ENCODE data around the gene LYL1. TPM values are rescaled to one million over a fixed set of nuclear protein-coding genes. Genes with fewer than 3 reads are reported as not detected.

Gene LYL1
- total and polyA plus RNA-seq, 2 of the 4 experiments (the other 2 are of a cell fraction), result 0.36 to 0.39 TPM

DNA sequence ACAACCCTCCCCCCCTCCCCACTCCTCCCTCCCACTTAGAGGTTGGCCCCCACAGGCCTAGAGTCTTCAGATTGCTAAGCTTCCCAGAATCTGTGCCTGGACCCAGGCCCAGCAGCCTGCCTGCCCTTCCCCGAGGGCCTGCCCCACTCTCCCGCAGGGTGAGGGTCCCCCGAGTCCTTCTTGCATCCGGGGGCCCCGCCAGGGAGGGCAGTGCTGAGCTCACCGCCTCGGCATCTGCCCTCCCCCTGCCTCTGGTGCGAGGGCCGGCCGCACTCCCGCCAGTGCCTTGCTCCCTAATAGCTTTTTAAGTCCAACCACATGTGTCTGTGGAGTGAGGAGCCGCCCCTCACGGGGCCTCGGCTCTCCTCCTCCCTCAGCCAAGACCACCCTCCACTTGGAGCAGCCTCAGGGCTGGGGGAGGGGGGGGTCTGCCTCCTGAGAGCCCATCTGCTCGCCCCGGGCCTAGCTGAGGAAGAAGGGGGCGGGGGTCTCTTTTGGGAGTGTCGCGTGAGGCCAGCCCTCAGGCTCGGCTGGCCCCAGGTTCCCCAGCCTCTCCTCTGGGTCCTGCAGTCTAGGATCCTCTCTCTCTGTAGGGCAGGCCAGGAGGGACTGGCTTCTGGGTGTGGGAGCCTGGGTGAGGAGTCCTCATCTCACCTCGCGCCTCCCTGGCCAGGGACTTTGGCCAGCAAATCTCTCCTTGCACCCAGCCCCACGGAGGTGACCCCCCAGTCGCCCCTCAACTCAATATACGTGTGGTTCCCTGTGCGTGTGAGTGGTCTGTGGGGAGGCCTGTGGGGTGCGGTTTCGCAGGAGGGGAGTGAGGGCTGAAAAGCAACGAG is 47.2 kb downstream of the LYL1 start:
- intact Hi-C loops (cut with micrococcal nuclease), result no loop called here
- H3K9me1 ChIP-seq (ENCODE audit: insufficient read depth, low read length), result peaks cover 41% of the 10 kb centered on the region
- ChIA-PET POLR2A (ENCODE audit: unreplicated experiment) (interaction anchor here (0.5 to 1.1 kb wide), 4 partner anchors 11 to 615 kb away, joined by 3 to 11 read pairs (median 6); no protein-coding TSS in a partner anchor), CTCF (interaction anchor here (0.6 to 2.7 kb wide), 3 partner anchors 22 to 90 kb away, joined by 3 to 13 read pairs (median 7); no protein-coding TSS in a partner anchor)
- peak overlapping the region; percentile 96 for H4K5ac ChIP-seq (ENCODE audit: low read depth, low read length)
- H3K9me3 ChIP-seq (ENCODE audit: control insufficient read depth, insufficient read depth, low read length), result no peaks in the 10 kb centered on the region
- peak overlapping the region; percentile 80 for H2AFZ ChIP-seq (replicated peaks; ENCODE audit: low read length, poor library complexity)
- H4K91ac ChIP-seq (ENCODE audit: insufficient read depth, low read depth, low read length), result peak overlapping the region; percentile 100
- peak overlapping the region; percentile 99 to 100 for H4K8ac ChIP-seq (ENCODE audit: low read depth in 2 of 2, low read length in 2 of 2)
- H3K14ac ChIP-seq (replicated peaks; ENCODE audit: low read depth, low read length), result peak overlapping the region; percentile 100
- peak overlapping the region; percentile 92 for H3K9ac ChIP-seq (ENCODE audit: low read depth, low read length)
- peak overlapping the region; percentile 100 for H2BK5ac ChIP-seq (ENCODE audit: low read depth, low read length, poor library complexity, severe bottlenecking)
- dilution Hi-C loops (cut with HindIII; ENCODE audit: low sequenced_read_pairs, unreplicated experiment), result no loop called here
- no TSS peak for BruUV-seq (replicated peaks)
- peaks cover 75% of the 10 kb centered on the region for H3K4me1 ChIP-seq (ENCODE audit: control insufficient read depth, insufficient read depth, low read length)
- H2BK15ac ChIP-seq (ENCODE audit: low read depth, low read length), result peak overlapping the region; percentile 99; the same call in 2 of the 3 replicates
- ATAC-seq (ENCODE audit: low read depth) (peak; percentile 59), DNase-seq (peak; percentile 89)
- peaks cover 7% of the 10 kb centered on the region; the same call in 1 of the 2 replicates for H3K36me3 ChIP-seq (ENCODE audit: control insufficient read depth, insufficient read depth, low read length)
- peaks cover 45 to 89% of the 10 kb centered on the region in 2 experiments for H3K79me1 ChIP-seq (ENCODE audit: low read depth in 1 of 2, low read length in 2 of 2)
- peak overlapping the region; percentile 99 for H3K18ac ChIP-seq (ENCODE audit: low read depth, low read length)
- H2AK9ac ChIP-seq (replicated peaks; ENCODE audit: low read depth, low read length, poor library complexity), result peak overlapping the region; percentile 100
- H3K4me2 ChIP-seq (ENCODE audit: low read depth, low read length), result peak overlapping the region; percentile 75
- H3K27ac ChIP-seq (ENCODE audit: insufficient read depth, low read length), result peak overlapping the region; percentile 100
- H2AK5ac ChIP-seq (ENCODE audit: low read depth, low read length), result peak overlapping the region; percentile 100
- H3K27me3 ChIP-seq (ENCODE audit: control insufficient read depth, insufficient read depth, low read length), result no peaks in the 10 kb centered on the region
- H3K23ac ChIP-seq (ENCODE audit: low read depth, low read length), result peak overlapping the region; percentile 99
- H3K4me3 ChIP-seq (ENCODE audit: insufficient read depth, low read depth, low read length), result no peak overlapping the region
- peak overlapping the region; percentile 95 for H2BK20ac ChIP-seq (ENCODE audit: low read depth, low read length)
- no CpG with 5 or more reads among the region's 29 CpGs for WGBS, 2 experiments (ENCODE audit: extremely low coverage in 2 of 2, insufficient read length in 1 of 2)
- H3K56ac ChIP-seq (ENCODE audit: extremely low read depth, insufficient read depth, low read length), result peak overlapping the region; percentile 96
- H2BK120ac ChIP-seq (ENCODE audit: low read depth, low read length), result peak overlapping the region; percentile 100
- peak overlapping the region; percentile 100 for H3K4ac ChIP-seq (ENCODE audit: low read depth, low read length)
- in situ Hi-C loops (cut with MboI; ENCODE audit: low sequenced_read_pairs), result no loop called here
- peaks cover 12% of the 10 kb centered on the region; the same call in 1 of the 2 replicates for H4K20me1 ChIP-seq (ENCODE audit: insufficient read depth, low read length)
- TF ChIP-seq BHLHE40 (IDR thresholded peaks at IDR 0.05; ENCODE audit: low read depth, low read length) (no peak; the same call in 1 of the 2 replicates), CEBPB (IDR thresholded peaks at IDR 0.05; ENCODE audit: low read depth, low read length) (no peak), RAD21 (IDR thresholded peaks at IDR 0.05; ENCODE audit: low read length) (peak; percentile 22; the same call in 1 of the 2 replicates), MAZ (IDR thresholded peaks at IDR 0.05; ENCODE audit: borderline replicate concordance, low read depth, low read length) (peak; percentile 88), USF2 (IDR thresholded peaks at IDR 0.05; ENCODE audit: low read depth, low read length) (no peak), CHD1 (IDR thresholded peaks at IDR 0.05; ENCODE audit: low read depth, low read length) (no peak), RCOR1 (IDR thresholded peaks at IDR 0.05; ENCODE audit: insufficient replicate concordance, low read length) (no peak), POLR2A (IDR thresholded peaks at IDR 0.05; ENCODE audit: low read depth, low read length) (peak; percentile 14; the same call in 1 of the 2 replicates), NFE2L2 (IDR thresholded peaks at IDR 0.05; ENCODE audit: low read depth, low read length) (no peak), RFX5 (IDR thresholded peaks at IDR 0.05; ENCODE audit: low read depth, low read length) (no peak), FOS (IDR thresholded peaks at IDR 0.05; ENCODE audit: low read depth, low read length) (peak; percentile 39; the same call in 1 of the 2 replicates), MAFK (IDR thresholded peaks at IDR 0.05; ENCODE audit: low read depth, low read length) (no peak), MXI1 (IDR thresholded peaks at IDR 0.05; ENCODE audit: borderline replicate concordance, low read depth, low read length) (peak; percentile 86; the same call in 1 of the 2 replicates), SMC3 (IDR thresholded peaks at IDR 0.05; ENCODE audit: low read depth, low read length) (no peak)
- TF ChIP-seq, protein P1, sequence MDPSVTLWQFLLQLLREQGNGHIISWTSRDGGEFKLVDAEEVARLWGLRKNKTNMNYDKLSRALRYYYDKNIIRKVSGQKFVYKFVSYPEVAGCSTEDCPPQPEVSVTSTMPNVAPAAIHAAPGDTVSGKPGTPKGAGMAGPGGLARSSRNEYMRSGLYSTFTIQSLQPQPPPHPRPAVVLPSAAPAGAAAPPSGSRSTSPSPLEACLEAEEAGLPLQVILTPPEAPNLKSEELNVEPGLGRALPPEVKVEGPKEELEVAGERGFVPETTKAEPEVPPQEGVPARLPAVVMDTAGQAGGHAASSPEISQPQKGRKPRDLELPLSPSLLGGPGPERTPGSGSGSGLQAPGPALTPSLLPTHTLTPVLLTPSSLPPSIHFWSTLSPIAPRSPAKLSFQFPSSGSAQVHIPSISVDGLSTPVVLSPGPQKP (IDR thresholded peaks at IDR 0.05; ENCODE audit: borderline replicate concordance, low read depth, low read length), result no peak
